ENCODE results near the gene C1orf87.
A peak's percentile ranks its signal among the peaks of the same experiment; 100 is the strongest.

C1orf87 gene, protein sequence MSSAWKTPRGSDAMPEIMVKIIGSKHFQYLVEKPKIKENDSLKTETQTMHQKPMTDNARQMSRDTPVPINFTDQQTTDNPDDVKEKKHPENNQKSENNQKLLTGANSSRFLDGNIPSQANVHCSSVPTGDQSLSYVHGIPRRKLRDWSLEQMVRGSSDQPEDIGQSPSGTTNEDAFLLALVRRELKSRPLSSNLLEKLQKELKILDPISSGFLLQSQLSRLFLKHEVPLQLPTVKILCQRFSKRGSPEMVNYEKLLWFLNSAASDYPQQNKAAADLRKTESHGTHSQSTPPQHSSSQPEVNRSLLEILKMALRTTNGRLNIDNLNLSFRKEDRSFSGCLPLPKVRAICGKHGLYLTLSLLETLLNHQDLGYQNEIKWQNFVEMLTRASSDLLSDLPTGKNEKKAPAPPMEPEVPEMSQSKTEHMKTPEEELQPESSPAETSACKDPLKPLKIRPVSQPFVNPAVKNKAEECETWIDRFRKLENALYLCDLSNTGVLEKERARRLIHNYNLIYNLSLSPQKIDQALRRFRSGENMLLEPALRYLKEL

DNA sequence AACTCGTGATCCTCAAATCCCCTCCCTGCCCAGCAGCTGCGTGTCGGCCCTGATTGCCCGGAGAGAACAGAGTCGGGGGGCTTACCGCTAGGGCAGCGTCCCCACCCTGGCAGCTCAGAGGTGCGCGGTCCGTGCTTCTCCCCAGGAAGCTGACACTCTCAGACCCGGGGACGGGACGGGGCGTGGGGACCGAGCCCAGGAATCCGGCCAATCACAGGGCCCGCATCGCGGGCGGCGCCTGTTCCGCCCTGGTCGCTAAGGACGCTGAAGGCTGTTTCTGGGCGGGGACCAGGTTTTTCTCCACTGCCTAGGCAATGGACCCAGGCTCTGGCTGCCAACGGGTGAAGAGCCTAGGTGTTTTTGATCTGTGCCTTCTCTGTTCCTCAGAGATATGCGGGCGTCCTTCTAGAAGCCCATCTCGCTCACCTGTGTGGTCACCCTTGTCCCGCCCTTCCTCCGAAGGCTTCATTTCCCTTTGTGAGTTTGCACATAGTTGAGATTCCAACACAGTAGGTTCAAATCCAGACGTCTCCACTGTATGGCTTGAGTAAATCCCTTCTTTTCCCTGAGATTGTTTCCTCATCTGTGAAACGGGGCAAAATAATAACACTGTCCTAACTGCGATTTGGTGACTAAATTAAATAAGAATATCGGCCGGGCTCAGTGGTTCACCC is at the start of gene C1orf87:
Gene C1orf87, minus strand, starts transcription at position 166 of the 674 bp plus-strand sequence. CDS start 1,127 bp downstream, outside the sequence.
- DNase-seq = no peak

DNA sequence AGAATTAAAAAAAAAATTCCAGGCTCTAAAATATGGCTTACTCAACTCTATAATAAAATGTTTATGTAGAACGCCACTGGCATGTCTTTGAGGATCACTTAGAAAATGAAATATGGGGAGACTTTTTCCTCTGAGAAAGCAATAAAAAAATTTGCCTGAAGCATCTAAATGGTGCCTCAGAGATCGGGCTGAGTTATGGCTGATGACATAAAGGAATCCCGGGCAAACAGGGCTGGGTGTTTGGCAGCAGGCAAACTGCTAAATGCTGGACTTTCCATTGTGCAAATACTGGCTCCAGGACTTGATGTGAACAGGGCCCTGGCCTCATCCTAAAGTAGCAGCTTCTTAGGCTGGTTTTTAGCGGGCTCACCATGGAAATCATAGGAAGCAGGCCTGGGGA is 44.5 kb upstream of the C1orf87 start:
- DNase-seq = no peak

DNA sequence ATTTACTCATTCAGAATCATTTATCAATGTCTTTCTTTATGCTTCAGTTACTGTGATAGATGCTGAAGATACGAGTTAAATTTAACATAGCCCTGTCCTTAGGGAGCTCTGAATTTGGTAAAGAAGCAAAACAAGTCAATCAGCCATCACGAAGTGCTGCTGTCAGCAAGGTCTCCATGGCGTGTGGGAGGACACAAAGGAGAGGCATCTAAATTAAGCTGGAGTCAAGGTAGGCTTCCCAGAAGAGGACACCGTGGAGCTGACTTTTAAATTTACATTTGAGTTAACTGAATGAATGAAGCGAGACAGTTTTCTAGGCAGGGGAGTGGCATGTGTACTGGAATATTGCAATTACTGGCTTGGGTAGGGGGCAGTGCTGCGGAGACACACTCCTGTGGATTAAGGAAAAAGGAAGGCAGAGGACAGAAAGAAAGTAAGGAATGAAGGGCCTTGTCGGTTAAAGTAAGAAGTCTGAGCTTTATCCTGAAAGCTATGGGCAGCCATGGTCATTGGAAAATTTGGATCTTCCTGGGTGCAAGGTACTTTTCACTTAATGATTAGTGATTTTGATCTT is 41.3 kb upstream of the C1orf87 start:
- DNase-seq = no peak

DNA sequence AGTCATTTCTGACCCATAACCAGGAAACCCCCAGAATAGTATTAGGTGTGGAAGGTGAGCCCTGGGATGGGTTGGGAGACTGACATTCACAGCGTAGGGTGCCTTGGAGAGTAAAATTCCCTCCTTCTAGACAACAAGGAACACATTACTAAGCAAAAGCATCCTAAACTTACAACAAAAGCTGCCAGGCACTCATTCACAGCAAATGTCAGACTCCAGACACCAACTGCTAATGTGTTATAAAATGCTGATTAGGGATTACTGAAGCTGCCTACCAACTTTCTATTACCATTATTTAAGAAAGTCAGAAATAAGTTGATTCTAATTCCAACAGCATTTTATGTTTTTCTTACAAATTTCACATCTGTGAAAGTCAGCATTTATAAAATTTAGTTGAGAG is 40.0 kb upstream of the C1orf87 start:
- no peak for DNase-seq

DNA sequence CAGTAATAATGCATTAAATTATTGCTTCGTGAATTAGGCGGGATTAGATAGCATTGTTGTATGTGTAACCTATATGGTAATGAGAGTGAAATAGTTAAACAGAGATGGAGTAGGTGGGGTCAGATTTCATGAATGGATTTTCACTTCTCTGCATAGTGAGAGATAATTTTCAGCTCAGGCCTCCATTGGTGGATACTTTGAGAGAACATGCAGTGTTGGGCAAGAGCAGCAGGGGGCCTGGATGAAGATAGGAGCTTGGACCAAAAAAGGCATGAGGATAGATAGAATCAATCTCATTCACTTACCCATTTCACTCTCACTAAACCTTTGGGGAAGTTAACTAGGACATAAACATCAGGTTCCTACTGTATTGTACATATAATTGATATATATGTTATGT is 39.5 kb upstream of the C1orf87 start:
- DNase-seq = peak; percentile 30

DNA sequence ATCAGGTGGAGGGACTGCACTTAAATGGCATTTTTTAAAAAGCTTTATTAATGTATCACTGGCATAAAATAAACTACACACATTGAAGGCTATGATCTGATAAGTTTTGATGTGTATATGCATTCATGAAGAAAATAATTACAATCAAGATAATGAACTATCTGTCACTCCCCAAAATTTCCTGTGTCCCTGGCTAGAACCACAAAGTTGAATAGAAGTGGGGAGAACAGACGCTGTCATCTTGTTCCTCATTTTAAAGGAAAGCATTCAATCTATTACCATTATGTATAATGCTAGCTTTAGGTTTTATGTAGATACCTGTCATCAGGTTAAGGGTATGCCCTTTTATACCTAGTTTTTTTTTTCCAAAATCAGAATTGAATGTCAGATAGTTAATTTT is 38.1 kb upstream of the C1orf87 start:
- DNase-seq = no peak

DNA sequence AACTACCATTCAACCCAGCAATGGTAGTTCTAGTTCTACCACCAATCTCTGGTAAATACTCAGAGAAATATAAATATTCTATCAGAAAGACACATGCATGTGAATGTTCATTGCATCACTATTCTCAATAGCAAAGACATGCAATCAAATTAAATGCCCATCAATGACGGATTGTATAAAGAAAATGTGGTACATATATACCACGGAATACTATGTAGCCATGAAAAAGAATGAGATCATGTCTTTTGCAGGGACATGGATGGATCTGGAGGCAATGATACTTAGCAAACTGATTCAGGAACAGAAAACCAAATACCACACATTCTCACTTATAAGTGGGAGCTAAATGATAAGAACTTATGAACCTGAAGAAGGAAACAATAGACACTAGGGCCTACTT is 37.5 kb upstream of the C1orf87 start:
- DNase-seq = no peak

DNA sequence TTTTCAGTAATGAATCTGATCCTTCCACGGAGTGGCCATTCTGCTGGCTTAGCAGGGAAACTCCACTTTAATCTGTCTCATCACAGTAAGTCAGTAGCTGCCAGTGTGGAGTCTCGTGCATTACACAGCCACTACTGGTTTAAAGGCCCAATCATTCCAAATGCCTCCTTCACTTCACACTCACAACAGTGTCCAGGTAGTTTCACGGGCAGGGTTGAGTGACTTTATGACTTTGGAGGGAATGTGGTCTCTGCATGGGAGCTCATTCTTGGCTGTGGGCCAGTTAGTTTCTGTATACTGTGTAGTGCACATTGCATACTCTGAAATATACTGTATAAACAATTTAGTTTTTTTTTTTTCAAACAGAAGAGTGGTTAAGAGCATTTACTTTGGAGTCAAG is 34.6 kb upstream of the C1orf87 start:
- no peak for DNase-seq

DNA sequence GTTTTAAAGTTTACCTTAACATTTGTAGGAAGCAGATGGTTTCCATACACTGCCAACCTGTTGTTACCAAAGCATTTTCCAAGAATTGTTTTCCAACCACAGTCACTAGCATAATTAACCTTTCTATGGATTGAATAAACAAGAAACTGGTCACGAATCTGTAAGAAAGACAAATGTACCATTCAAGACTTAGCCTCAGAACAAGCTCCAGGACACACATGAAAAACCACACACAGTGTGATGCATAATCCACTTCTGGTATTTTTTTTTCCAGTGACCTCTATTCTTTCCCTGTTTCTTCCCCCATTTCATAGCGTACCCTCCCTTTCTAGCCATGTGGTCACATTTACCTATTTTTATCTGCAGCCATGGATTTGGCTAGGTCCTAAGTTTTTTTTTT is 29.6 kb upstream of the C1orf87 start:
- DNase-seq = no peak

DNA sequence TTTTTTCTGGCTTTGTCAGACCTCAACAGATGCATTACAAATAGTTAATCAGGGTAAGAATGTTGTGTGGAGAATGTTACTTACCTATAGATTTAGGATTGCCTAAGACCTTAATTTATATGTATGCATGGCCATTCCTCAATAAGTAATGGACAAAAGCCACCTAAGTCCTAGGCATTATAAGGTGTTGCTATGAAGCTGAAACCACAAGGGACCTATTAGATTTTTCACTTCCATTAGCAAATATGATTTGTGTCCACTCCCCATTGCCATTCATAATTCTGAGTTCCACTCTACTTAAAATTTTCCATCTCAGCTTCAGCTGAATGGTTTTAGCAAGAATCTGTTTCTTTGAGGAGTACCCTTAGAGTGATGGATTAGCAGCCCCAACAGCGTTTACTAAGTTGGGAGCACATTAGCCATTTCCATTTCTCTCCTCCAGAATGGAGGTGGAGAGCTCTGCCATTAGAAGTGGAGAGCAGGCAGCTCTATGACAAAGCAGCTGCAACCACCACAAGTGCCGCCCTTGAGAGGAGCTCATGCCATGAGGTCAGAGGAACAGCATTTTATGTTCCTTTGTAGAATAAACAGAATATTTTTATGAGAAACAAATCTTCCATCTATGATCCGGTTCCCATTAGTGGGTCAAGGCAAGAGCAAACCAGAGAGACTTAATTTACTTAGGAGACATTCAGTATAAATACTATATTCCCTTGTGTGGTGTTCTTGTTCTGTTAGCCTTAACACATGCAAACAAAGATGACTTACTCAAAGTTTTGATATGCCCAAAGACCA is 28.9 kb upstream of the C1orf87 start:
- DNase-seq = no peak

DNA sequence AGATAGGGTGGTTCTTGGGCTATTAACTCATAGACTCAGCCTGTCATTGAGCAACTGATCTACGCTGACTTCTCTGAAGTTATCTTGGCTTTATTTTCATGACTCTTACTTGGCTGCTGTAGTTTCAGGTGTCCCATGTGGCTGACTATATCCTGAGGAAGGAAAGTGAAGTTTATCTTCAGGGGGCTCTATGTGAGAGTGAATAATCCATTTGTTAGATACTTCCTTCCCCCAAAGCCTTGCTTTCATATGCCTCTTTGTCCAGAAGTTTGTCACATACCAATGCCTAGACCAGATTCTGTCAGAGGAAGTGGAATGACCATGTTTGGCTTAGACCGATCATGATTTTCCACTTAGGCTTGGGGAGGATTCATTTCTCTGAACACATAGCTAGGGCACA is 27.9 kb upstream of the C1orf87 start:
- DNase-seq = no peak

DNA sequence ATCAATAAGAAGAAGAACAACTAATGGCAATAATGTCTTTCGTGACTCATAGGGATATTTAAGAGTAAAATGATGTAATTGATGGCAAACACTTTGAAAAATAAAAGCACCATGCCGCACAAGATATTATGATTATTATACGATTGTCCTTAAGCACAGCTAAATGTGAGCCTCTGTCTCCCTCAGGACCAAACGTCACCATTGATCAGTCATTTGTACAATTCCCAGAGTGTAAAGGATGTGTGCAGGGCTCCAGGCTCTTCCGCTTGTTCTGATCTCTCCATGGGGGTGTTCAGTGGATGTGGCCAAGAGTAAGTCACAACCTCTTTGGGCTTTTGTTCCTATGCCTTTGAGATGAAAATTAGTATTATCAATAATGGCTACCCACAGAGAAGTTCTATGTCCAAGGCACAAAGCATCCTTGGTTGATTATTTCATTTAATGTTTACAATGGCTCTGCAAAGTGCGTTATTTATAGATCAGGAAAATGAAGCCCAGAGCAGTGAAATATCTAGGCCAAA is 17.7 kb upstream of the C1orf87 start:
- no peak for DNase-seq

DNA sequence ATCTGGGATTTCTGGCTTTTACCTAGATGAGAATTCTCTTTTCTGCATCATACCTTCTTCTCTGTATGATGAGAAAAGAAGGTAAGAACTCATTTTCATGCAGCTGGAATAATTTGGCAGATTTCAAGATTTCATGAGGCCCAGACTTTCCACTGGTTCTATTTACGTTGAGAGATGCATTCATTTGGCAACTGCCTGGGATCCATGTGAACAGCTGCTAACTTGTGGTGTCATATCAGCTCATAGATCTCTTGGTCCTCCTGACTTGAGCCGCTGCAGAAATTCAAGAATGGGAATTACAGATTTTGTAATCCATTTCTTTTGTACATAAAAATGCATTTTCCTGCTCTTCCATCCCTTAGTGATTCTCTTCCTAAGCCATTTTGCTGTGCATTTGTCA is 17.1 kb upstream of the C1orf87 start:
- no peak for DNase-seq

DNA sequence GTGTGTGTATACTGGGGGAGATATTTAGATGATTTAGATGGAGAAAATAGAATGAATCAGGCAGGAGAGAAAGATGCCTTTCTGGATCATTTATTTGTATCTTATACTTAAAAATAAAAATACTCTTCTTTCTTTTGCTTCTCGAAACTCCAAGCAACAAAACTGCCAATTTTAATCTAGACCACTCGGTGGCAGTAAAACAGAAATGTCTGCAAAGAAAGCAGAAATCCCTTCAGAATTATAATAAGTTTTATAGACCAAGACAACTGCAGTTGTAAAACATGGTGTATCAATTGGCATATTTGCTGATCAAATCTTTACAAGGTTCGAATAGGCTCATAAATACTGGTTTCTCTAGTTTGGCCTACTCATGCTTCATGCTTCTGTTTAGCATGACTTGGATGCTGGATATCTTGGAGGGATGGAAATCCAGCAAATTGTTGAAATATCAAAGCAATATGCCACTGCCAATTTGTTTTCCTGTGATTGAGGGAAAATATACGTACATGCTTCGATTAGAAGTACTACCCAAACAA is 15.1 kb upstream of the C1orf87 start:
- peak; percentile 4 for DNase-seq

DNA sequence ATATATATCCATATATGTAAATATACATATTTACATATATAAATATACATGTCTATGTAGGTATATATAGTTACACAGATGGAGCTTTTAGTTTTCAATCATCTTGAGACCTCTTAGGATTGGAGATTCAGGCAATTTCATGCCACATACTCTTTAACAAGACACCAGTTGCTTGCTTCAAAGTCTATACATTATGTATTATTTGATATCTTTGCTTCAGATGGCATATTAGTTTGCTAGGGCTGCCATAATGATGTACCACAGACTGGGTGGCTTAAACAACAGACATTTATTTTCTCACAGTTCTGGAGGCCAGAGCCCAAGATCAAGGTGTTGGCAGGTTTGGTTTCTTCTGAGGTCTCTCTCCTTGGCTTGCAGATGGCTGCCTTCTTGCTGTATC is 14.1 kb upstream of the C1orf87 start:
- DNase-seq = no peak

DNA sequence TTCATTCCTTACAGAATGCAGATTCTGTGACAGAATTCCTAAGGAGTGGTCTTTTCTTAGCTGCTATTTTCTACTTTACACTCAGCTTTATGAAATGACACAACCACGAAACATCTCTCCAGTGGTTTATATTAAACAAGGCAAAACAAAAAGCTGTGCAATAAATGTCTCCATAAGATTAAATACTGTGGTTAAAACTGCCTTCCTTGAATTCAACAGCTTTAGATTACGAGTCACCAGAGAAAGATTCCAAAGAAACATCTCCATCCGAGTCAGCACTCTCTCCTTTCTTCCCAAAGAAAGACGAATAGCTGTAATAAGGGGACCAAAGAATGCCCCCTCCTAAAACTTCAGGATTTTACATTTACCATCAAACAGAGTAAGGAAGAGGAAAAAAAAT is 4.6 kb upstream of the C1orf87 start:
- DNase-seq = no peak

DNA sequence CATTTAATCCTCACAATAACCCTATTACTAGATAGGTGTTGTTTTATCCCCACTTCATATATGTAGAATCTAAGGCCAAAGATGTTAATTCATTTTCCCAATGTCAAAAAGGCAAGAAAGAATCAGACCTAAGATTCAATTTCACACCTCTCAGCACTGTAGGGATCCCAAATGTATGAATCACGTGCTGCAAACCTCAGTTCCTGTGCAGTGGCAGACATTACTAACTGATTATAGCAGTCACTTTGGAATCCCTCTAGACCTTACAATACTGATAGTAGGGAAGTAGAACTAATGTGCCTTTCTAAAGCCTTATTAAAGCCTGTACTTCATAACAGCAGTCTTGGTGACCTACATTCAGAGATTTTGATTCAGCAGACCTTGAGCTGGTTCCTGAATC is 2.3 kb downstream of the C1orf87 start:
- no peak for DNase-seq

DNA sequence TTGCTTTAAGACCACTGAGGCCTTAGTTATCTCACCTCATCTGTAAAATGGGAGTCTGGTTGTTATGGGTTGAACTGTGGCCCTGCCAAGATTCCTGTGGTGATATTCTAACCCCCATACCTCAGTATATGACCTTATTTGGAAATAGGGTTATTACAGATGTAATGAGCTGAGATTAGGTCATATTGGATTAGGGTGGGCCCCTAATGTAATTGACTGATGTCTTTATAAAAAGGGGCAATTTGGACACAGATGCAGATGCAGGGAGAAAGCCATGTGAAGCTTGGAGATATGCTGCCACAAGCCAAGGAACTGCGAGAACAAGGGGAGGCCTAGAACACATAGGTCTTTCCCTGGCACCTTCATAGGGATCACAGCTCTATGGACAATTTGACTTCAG is 3.9 kb downstream of the C1orf87 start:
- DNase-seq = no peak

DNA sequence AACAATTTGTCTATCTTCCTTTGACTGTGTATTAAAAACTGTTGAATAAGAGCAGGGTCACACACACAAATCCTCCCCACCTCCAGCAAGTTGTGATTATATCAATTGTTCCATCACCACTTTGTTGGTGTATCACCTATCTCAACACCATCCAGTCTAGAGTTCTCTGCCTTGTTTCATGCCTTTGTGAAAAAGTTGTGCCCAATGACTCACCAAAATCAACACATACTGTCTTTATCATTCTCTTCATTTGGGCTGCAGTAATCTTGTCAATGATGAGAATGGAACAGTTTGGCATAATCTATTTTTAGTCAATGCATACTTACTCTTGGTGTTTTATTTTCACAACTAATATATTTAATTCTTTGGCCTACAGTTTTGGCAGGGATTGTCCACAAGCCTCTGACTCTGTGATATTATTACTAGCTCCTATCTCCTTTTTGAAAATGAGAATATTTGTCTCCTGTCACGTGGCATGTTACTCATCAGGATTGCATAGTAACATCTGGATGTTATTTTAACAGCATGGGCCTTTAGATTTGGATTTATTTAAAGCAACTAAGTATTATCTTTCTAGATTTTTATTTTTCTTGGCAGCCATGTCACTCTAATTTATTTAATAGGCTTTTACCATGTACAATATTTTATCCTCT is 5.1 kb downstream of the C1orf87 start:
- no peak for DNase-seq

DNA sequence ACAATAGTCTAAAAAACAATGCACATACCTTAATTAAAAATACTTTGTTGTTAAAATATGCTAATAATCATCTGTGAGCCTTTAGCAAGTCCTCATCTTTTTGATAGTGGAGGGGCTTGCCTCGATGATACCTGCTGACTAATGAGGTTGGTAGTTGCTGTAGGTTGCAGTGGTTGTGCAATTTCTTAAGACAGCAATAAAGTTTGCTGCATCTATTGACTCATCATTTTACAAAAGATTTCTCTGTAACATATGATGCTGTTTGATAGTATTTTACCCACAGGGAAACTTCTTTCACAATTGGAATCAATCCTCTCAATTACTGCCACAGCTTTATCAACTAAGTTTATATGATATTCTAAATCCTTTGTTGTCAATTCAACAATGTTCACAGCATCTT is 7.6 kb downstream of the C1orf87 start:
- no peak for DNase-seq

DNA sequence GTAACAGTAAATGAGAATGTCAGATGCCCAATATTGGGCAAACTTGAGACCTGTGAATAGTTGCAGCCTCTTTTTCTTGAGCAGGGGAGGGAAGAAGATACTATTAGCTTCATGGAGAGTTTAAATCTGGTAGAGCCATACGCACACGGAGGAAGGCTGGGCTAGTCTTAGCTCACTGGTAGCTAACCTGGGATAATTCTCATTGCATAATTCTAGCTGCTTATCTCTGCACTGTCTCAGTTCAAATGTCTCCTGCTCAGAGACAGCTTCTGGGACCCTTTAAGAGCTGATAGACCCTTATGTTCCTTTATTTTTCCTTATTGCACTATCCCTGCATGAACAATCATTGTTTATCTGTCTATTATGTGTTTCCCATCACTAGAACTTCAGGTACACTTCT is 8.4 kb downstream of the C1orf87 start:
- no peak for DNase-seq

DNA sequence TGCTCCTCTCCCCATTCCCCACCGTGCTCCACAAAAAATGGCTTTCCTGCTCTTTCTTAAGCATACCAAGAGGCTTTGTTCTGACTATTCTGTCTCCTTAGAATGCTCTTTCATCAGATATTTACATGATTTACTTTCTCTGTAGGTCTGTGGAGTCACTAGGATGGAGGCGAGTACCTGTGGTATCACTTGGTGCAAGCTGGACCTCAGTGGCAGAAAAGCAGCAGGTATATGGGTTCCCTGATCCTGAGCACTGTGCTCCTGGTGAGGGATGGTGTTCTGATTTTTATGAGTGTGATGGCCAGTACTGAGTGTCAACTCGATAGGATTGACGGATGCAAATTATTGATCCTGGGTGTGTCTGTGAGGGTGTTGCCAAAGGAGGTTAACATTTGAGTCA is 10.0 kb downstream of the C1orf87 start:
- DNase-seq = no peak
